HG03442 (cell line): ENCODE results near the gene WSCD2.

Experiments
- ATAC-seq: cut with Tn5 transposase; IDR thresholded peaks from one replicate; pipeline ENCODE4 v1.9.1; 2021; ENCODE audit warnings: mild to moderate bottlenecking, moderate library complexity; ENCODE audit not compliant: unreplicated experiment

Gene WSCD2

DNA sequence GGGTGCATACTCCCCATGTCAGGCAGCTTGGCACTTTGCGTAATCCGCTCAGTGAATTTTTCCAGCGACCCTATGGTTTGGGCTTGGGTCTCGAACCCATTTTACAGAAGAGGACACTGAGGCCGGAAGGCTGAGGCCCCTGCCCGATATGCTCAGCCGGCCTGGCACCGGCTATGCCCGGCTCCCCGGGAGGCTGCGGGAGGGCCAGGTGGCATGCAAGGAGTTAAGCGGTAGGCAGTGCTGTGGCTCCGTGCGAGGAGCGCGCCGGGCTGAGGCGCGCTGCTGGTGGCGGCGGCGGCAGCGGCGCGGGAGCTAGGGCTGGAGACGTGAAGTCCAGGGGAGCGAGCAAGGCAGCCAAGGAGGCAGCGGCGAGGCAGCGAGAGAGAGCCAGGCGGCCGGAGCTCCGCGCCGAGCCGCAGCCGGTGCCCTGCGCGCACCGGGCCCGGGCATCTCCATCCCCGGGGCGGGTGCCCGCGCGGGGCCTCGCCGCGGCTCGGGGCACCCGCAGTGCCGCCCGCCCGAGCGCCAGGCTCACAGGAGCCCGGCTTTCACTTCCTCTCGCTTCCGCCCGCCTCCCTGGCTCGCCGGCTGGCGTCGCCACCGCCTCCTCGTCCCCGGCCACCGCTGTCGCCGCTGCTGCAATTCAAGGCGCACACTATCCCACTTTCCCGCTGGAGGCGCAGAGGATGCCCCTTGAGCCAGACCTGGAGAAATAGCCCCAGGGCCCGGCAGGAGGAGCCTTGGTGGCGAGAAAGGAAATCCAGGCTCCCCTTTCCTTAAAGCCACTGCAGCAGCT lies at the start of gene WSCD2:
TSS of gene WSCD2 (plus strand) at position 272 of the 796 bp plus-strand sequence. CDS start 66,545 bp downstream, outside the sequence.
- no peak for ATAC-seq

DNA sequence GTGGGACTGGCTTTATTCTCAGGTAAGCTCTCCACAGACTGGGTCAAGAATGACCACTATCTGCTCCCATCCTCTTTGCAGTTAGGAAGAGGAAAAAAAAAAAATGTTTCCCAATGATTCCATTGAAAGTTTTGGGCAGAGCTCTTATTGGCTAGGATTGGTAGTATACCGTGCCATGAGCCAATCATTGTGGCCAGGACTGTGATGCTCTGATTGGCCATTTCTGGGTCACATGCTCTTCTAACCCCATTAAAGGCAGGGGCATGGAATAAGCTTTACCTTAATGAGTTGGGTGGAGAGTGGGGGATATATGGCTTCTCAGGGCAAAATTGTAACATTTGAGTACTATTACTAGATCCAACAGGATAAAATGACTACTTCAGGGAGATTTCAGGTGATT lies 49.4 kb upstream of the WSCD2 start:
- ATAC-seq, result no peak

DNA sequence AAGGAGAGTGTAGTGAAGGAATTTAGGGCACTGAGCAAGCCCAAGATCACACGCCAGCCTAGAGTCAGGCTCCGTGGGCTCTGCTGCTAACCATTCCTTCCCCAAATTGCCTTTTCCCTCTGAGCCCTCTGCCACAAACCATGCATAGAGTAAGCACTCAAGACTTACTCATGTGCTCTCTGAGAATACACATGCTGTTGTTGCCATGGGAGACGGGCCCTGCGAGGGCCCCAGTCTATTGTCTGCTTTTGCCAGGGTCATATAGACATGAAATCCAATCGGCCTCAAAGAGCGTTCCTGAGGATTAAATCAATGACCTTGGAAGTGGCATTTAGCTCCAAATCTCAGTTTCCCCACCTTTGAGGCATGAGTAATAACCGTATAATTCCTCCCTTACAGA lies 48.7 kb upstream of the WSCD2 start:
- ATAC-seq, result no peak

- ATAC-seq, result no peak
These were observed 46.6 kb upstream of the WSCD2 start for GRCh38 chr12:108082485-108082884.

DNA sequence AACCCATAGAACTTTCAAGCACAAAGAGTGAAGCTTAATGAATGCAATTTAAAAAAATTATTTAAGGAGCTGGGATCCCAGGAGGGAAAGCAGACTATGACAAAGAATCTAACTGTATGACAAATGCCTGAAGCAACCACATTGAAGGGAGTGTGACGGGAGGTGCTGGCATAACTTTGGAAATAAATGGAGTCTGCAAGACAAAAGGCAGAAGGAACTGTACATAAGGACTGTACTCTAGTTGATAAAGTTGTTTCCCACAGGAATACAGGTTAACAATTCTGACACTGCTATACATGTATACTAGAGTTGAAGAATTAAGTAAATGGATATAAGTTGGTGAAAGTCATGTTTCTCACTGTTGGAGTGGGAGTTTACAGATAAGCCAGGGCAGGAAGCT lies 41.2 kb upstream of the WSCD2 start:
- ATAC-seq, result no peak

GRCh38 chr12:108090107-108090899 lies 38.8 kb upstream of the WSCD2 start:
- no peak for ATAC-seq

DNA sequence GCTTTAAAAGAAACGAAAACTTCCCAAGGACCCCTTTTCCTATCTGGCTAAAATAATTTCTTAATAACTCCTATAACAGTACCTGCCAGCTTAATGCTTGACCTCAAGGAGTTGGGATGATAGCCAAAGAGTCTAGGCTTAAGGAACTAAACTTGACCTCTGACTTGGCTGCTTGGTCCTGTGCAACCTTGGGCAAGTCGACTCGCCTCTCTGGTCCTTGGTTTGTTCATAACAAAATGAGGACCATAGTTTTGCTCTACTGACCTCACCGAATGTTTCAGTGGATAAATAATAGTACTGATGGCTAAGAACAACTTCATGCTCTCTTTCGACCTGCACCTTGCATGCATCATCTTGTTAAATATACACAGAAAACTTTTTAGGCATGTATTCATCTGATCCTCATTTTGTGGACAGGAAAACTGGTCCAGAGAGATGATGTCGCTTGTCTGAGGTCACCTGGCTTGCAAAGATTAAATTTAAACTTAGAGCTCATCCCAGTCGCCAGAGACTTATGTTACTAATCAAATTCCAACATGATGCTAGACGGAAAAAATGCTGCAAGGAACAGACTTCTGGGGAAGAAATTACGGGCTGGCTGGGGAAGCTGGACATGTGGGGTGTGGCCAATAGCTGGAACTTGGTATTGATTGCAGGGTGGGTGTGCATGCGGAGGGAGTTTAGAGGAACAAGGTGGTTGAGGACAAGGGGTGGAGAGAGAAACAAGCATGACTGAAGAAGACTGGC lies 38.0 kb upstream of the WSCD2 start:
- no peak for ATAC-seq

DNA sequence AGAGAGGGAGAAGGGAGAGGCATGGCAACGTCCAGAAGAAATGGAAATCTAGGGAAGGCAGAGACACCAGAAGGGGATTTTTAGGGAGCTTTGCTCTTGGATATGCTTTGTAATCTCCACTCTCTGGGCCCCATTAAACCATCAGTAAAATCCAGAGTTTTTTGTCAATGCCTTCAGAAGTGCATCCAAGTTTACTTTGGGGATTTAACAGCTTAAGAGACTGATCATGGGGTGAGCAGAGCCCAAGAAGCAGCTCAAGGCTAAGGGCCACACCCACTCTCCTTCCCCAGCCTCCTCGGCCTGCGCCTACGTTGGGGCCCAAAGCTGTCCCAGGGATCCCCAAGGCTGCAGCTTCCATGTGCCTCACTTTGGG lies 37.4 kb upstream of the WSCD2 start:
- no peak for ATAC-seq

DNA sequence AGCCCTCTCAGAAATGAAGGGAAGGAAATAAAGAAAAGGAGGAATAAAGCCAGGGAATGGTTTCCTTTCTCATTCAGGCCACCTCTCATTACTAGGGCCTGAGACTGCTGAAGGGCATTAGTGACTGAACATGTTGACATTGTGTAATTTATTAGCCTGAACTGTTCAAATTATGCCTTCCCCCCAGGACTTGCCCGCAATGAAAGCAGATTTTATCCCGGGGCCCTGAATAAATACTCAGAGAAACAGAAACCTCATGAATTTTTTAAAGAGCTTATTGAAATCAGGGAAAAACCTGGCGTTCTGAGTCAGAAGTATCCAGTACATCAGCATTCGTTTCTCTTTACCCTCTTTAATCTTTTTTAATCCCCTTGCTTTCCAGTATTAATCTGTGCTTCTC lies 35.9 kb upstream of the WSCD2 start:
- ATAC-seq, result no peak

DNA sequence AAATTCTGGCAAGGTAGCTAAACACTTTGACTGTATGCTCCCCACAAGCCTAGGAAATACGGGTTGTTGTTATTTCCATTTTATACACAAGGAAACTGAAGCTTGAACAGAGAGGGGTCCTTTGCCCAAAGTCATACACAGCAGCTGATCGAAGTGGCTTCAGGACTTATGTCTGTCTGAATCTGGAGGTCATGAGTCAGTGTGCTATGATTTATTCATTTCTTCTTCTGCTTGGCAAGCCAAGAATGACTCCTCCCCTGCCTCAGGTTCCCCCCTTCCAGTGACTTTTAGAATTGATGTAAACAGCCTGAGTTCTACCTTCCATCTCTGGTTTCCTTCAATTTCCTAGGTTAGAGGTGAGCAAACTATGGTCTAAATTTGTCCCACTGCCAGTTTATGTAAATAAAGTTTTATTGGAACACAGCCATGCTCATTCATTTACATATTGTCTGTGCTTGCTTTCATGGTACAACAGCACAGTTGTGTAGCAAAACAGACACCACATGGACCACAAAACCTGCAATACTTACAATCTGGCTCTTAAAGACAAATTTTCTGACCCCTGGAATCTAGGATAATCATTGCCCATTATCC lies 34.9 kb upstream of the WSCD2 start:
- ATAC-seq, result no peak

GRCh38 chr12:108097160-108097911 lies 31.8 kb upstream of the WSCD2 start:
- ATAC-seq, result no peak

- no peak for ATAC-seq
These were observed 30.7 kb upstream of the WSCD2 start for GRCh38 chr12:108098374-108098773.

DNA sequence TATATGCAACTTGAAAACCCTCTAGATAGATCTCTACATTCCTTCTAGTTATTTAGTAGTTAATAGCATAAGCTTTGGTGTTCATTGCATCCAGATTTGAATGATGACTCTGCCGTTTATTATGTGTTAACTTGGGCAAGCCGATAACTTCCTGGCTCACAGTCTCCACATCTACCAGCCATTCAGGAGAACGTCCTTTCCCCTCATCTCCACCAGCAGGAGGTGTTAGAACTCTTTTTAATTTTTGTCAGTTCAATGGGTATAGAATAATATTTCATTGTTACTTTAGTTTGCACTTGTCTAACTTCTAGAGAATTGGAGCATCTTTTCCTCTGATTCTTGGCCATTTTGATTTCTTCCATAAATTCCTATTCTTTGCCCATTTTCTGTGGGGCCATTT lies 30.0 kb upstream of the WSCD2 start:
- no peak for ATAC-seq

DNA sequence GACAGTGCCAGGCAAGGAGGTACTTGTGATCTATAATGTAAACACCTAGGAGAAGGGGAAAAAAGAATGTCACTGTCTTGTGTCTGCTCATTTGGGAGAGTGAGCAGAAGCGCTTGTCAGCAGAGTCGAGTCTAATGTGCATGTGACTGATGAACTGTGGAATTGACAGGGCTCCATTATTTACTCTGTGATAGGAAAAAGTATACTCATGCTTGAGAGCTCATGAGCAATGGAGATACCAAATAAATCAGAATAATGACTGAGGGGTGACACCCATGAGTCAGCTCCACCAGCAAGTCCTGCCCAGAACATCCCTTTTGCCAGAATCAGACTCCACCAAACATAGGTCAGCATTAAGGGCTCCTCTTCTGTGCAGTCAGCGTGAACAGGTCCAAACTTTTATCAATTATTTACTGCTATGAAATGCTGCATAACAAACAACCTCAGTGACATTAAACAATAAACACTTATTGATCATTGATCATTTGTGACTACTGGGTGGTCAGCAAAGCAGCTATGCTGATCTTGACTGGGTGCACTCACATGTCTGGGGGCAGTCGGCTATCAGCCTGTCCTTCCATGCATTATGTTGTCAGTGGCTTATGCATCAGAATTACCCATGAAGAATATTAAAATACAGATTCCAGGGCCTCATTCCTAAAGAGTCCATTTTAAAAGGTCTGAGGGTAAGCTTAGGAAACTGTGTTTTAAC lies 29.2 kb upstream of the WSCD2 start:
- ATAC-seq, result no peak

DNA sequence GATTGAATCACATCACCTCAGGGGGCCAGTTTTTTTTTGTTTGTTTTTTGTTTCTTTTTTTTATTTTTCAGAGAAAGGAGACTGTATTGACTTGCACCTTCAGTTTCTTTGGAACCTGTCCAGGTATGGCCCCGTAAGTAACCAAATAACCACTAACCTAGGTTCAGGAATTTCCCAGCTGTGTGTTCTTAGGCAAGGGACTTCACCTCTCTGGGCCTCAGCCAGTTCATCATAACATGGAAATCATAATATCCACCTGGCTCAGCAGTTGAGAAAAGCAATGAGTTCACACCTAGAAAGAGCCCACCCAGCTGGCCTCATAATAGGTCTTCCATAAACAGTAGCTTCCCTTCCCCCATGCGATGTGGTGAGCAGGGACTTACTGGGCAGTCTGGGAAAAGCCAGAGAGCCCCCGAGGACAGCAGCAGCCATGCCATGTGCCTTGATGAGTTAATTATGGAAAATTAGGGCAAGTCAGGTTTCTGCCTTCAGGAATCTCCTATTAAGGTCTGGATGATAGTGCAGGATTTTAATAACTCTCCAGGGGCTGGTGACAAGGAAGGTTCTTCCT lies 27.4 kb upstream of the WSCD2 start:
- no peak for ATAC-seq

GRCh38 chr12:108102363-108102762 lies 26.7 kb upstream of the WSCD2 start:
- peak; percentile 61 for ATAC-seq

DNA sequence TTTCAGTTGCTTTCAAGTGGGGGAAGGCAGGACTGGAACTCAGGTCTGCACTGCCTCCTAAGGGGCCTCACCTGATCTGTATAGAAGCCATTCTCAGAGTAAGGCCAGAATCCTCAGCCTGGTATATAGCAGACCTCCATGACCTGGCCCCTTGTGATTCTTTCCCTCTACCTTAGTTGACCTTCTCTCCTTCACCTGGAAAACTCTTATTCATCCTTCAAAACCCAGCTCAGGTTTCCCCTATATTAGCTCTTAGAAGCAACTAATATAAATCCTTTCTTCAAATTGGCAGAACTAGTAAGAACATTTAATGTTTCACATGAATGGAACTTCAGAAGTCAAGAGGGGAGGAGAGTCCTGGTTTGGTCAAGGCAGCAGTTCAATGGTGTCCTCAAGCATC lies 26.0 kb upstream of the WSCD2 start:
- ATAC-seq, result no peak

DNA sequence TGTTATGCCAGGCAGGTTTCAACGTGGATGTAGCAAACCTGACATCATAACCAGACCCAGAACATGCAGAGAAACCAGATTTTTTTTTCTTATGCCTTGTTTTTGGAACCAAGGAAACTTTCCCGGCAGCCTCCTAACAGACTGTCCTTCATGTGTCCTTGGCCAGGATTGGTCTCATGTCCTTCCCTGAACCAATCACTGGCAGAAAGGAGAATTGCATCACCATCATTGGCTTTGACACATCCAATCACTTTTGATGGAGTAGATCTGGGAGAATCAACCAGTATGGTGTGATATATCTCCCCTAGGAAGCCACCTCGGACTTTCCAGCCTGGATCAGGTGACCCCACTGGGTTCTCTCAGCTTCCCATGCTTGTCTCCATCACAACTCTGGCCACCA lies 25.6 kb upstream of the WSCD2 start:
- ATAC-seq, result no peak

GRCh38 chr12:108104657-108105056 lies 24.4 kb upstream of the WSCD2 start:
- no peak for ATAC-seq

- no peak for ATAC-seq
These were observed 22.5 kb upstream of the WSCD2 start for GRCh38 chr12:108106599-108106998.
